HG02943 (cell line): ENCODE results near the gene DNAJB8.

Experiments used
- ATAC-seq: cut with Tn5 transposase; IDR thresholded peaks from one replicate; pipeline ENCODE4 v1.9.1; 2021; ENCODE audit warnings: mild to moderate bottlenecking, low read depth, moderate library complexity; ENCODE audit not compliant: unreplicated experiment

DNAJB8 gene

DNA sequence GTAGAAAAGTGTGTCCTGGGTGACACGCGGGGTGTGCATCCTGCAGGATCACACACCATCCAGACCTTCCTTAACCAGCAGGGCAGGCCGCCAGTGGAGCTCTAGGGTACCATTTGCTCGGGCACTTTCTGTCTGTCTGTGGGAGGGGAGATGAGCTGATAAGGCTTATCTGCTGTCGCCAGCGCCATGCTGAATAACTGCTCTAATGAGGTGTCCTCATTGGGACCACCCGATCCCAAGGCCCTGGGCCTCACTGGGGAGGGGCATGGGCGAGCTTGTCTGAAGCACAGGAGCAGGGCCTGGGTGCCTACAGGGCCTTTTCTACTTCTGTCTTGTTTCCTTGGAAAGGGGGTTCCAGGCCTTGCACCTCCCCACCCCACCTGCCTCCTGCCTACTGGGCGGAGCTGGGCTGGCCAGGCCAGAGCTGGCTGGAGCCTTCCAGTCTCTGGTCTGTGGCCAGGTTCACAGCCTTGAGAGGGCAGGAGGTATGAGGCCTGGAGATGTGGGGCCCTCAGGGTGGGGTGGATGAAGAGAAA, 28.8 kb upstream of the DNAJB8 start:
- ATAC-seq: no peak

DNA sequence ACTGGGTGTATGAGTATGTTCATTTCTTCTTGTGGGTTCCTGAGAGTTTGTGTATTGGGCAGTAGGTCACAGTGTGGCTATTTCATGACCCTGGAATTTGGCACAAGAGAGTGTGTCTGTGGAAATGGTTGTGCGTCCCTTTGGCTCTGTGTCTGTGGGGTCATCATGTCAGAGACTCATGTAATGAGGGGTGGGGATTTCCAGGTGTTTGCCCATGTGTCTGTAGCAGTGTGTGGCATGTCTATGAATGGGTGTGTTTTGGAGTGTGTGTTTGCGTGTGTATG, 27.6 kb upstream of the DNAJB8 start:
- no peak for ATAC-seq

DNA sequence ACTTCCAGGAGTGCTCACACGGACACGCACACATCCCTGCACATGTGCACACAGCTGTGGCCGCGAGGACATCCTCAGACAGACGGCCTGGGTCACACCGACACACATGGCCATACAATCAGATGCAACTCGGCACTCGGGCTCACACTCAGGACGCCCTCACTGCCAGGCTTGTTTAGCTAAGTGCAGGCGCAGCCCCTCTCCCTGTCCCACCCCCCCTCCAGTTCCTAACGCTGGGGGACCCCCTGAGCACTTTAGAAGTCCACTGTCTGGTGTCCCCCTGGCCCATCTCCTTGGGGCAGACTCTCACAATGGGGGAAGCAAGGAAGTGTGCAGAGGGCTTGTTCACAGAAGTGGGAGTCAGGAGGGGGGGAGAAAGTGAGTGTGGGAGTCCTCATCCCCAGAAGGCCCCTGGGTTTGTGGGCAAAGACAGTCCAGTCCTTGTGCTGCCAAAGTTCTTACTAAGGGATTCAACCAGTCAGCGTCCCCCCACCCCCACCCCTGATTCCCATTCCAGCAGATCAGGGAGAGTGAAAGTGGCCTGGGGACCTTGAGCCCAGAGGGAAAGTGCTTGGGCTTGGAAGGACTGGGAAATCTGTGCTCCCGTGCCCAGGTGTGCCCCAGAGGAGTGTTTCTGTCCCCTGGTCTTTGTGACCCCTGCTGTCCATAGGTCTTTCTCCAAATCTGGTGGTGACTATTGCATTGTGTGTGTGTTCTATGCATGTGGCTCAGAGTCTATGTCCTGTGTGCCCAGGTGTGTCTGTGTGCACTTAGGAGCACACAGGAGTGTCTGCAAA, 27.1 kb upstream of the DNAJB8 start:
- ATAC-seq: no peak

DNA sequence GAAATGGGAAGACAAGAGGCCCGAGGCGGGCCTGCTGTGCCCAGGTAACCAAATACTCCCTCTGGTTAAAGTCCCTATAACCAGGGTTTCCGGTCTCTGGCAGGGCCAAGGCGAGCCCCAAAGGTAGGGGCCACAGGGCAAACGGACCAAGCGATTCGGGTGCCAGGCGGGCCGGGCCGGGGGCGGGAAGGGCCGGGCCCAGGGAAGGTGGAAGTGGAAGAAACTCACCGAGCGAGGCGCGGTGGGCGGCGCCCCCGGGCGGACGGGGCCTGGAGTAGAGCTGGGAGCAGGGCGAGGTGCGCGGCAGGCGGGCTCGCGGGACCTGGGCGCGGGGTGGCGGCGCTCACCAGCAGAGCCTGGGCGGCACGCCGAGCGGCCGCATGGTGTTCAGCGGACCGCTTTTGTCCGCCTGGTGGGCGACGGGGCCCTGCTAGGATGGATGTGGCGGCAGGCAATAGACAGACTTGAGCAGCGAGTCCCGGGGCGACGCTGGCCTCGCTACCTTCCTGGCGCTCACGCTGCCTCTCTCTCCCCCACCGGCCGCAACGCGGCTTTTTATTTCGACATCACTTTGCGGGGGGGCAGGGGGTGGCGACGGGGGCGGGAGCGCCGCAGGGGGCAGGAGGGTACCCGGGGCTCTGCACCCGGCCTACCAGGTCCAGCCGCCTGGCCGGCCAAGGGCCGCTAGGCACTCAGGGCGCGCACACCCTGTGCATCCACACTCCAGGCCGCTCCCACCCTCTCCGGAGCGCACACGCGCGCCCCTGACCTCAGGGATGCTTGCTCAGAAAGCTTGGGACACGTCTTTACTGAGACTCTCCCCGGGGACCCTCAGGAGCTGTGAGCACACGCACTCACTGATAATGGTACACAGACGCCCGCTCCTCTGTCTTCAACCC, 26.2 kb upstream of the DNAJB8 start, which contains the start of gene GATA2:
TSS of gene GATA2 (minus strand) at position 531 of the 899 bp plus-strand sequence. CDS start 6,170 bp downstream, outside the sequence.
- no peak for ATAC-seq

DNA sequence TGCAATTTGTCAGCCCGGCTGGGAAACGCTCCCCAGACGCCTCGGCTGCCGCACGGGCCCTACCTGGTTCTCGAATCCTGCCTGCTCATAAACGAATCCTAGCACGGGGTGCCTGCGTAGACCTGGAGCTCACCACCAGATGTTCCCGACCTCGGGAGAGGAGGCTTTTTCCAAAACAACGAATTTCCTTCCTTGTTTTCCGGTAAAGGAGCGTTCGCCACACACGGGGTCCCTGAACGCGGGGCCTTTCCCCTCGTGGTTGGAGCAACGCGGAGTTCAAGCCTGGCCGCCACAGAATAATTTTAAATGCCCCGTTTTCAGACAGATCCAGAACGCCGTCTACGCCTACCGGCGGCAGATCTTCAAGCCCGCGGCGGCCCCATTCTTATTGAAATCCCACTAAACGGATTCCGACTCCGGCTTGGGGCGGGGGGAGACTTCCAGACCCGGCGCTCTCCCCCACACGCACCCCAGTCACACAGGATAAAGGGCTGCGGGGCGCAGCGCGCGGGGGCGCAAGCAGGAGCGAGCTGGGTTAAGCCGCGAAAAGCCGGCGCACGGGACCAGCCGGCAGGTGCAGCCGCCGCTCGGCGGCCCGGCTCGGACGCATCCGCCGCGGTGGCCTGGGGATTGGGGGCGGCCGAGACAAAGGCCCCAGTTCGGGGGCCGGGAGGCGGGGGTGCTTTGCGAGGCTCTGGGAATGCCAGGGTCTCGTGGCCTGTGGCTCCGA, 25.4 kb upstream of the DNAJB8 start:
- ATAC-seq: no peak

DNA sequence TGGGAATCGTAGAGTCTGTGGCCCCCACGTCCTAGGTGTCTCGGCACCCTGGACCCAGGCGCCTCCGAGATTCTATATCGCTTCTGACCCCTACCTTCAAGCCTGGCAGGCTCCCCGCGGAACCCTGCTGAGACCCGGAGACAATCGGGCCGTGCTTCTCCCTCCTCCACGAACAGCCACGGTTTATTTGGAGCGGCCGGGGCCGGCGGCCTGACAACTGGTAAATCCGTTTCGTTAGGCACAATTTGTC, 24.9 kb upstream of the DNAJB8 start:
- no peak for ATAC-seq

DNA sequence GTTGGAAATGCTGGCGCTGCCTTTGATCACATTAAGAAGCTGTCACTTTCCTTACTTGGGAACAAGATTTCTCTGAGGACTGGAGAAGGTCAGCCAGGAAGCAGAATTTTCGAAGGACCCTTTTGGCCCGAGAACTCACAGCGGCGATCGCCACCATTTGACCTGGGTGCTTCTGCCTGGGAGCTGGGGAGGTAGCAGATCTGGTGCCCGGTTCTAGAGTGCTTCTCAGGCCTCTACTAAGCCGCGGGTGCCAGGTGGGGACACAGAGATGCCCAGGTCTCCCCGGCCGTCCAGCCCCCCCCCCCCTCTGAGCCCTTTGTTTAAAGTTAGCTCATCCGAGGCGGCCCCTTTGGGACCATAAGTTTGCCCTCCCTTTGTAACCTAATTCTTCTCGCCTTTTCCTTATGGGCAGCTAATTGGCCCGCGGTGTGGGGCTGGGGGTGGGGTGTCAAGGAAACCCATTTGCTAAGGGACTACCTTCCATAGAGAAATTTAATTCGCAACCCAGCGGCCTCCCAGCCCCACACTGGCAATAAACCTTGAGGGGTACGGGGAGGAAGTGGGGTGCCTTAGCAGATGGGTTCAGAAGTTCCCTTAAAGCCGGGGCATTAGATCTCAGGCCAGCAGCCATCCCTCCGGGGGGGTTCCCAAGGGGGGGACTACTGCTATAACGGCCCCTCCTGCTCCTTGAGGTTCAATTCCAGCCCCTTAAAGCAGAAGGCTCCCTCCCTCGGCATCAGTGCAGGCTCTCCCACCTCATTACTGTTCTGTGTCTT, 24.4 kb upstream of the DNAJB8 start:
- ATAC-seq: no peak

DNA sequence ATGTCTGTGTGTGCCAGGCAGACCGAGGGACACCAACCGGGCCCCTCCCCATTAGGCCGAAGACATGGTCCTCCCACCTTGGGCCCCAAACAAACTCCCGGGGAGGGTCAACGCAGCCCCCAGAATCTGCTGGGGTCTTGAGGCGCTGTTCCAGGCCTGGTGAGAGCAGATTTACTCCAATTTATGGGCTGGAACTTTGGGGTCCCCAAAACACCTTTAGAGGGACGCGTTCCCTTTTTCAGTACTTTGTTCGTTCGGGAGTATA, 23.9 kb upstream of the DNAJB8 start:
- no peak for ATAC-seq

DNA sequence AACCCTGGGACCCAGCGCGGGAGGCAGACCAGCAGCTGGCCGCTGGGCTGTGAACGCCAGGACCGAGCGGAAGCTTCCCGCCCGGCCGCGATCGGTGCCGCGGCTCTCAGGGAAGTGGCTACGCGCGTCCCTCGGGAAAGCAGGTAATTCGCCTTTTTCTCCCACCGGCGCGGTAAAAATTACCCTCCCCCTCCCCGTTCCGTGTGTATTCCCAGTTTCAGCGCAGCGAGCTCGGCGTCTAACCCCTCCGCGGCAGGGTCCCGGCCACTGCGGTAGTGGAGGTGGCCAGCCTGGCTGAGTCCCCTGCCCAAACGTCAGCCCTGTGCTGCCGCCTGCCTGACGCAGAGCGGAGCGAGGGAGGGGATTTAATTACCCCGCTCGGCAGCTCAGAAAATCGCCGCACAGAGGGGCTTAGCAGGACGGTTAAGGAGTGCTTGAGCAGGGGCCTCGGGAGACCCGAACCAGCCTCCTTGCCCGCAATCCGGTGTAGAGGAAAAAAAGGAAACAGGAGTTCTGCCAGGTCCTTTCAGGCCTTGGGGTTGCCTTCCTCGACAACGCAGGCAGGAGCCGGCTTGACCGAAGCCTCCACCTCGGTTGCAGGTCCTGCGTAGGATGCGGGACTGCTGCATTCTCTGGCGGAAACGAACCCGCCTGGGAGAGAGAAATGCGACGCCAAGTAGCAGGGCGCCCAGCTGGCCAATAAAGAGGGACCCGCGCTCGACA, 23.4 kb upstream of the DNAJB8 start:
- no peak for ATAC-seq

DNA sequence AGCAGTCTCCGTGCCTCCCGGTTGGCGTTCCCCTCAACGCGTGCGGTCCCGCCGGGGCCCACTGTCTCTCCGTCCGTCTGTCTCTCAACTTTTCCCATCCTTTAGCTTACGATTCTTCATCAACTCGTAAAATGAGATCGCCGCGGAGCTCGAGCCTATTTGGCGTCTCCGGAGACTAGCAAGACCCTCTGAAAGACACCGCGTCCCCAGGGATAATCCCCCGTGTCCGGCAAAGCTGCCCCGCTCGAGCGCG, 22.9 kb upstream of the DNAJB8 start:
- ATAC-seq: no peak

DNA sequence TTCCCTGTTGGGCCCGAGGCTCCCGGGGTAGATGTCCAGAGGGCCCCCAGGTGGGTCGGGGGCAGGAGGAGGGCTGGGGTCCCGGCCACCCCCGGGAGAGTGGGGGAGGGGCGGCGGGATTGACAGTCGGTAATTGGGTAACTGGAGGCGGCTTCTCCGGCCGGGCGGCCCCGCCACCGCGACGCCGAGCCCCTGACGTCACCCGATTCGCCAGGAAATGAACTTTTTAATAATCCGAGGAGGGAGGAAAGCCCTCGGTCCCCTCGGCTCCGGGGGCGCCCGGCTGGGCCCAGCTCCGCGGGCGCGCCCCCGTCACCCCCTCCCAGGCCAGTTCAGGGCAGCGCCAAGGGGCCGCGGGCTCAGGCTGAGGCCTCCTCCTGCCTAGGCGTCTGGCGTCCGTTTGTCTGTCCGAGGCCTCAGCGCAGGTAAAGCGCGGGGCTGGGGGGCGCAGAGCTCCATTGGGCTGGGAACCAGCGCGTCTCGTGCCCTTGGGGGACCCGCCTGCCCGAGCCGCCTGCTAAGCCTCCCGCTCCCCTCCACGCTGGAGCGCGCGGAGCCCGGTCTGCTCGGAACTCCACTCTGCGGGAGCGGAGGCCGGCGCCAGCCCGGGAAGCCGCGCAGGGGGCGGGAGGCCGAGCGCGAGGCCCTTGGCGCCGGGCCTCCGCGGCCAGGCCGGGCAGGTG, 22.4 kb upstream of the DNAJB8 start:
- no peak for ATAC-seq

DNA sequence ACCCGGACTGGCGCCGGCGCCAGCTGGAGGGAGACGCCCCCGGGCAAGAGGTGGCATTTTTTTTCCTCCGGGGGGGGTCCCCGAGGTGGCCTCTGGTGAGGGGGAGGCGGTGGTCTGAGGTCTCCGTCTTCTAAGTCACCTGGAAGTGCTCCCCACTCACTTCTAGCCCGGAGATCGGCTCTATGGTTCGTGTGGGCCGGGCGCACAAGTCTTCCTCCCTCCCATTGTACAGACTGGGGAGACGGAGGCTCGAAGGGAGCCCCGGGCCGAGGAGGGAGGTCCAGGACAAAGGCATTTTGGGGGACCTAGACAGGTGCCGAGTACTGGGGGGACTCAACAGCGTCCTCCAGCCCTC, 21.9 kb upstream of the DNAJB8 start:
- no peak for ATAC-seq

DNA sequence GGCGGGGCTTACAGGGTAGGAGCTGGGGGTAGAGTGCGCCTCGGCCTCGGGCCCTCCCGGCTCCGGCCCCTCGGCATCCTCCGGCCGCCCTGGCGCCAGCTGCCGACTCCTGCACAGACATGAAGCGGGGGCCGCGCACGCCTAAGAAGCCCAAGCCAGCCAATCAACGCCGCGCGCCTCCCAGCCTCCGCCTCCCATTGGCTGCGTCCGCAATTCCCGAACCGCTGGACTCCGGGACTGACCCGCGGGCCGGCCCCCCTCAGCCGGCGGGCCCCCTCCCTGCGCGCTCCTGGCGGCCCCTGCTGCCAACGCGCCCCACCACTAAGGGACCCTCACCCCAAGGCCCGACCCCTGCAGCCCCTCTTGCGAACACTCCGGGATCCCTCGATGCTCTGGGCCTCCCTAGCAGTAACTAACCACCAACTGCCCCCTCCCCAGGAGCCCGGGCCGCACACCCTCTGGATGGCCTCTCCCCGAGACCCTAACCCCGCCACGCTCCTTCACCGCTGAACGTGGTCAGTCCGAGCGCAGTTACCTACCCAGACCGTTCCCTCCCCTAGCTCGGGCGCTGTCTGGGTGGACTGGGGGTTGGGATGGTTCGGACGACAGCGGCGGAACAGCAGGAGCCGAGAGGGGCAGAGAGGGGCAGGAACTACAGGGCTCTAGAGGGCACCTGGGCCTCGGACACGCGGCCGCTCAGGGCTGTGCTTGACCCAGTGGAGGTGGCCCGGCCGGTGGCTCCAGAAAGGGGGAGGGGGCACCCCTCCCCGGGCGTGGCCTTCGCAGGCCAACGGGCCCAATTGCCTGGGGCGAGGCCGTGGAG, 21.3 kb upstream of the DNAJB8 start:
- ATAC-seq: no peak

DNA sequence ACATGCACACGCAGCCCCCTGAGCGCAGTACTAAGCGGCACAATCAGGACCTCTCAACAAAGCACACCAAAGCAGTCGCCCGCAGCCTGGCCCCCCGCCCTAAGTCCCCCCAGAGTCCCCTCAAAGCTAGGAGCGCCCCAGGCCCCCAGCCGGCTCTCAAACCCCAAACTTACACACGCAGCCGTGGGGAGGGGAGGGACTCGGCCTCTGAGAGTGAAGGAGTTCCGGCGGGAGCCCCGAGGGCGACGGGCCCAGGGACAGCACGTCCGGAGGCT, 20.8 kb upstream of the DNAJB8 start:
- ATAC-seq: no peak

DNA sequence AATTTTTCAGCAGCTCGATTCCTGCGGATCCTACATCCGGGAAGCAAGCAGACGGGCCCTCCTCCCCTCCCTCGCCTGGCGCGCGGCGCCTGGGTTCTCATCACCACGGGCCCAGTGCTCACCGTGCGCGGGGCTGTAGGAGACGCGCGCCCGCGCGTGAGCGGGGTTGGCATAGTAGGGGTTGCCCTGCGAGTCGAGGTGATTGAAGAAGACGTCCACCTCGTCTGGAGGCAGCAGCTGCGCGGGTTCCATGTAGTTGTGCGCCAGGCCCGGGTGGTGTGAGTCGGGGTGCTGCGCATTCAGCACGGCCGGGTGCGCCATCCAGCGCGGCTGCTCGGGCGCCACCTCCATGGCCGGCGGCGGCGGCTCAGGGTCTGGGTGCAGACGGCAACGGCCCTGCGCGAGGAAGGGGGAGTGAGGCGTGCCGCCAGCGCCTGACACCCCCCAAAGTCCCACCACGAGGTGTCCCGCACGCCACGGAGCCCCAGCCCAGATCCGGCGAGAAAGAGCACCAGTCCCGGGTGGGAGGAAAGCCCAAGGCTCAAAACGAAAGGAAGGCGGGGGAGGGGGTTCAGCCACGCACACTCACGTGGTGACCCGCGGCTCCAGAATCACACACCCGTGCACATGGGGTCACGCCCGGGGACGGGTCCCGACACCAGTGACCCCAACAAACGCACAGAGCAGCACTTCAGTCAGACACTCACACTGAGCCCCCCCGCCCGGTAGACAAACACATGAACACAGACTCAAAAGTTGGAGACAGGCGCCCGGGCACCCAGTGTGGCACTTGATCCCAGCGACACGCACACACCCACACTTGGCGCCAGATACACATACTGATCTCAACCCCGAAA, 20.2 kb upstream of the DNAJB8 start:
- no peak for ATAC-seq

DNA sequence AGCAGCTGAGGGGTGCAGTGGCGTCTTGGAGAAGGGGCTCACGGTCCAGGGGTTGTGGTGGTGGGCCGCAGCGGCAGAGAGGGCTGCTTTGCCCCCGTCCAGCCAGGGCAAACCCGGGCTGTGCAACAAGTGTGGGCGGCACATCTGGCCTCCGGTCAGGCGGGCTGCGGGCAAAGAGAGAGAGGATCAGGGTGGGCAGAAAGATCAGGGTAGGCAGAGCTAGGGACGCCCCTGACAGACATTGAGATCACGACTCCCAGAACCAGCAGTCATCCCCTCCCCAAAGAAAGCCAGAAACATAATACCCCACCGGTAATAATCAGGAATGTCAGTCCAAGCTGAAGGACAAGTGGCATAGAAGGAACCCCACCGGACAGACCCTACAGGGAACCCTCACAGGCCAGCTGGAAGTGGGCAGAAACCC, 19.5 kb upstream of the DNAJB8 start:
- no peak for ATAC-seq

DNA sequence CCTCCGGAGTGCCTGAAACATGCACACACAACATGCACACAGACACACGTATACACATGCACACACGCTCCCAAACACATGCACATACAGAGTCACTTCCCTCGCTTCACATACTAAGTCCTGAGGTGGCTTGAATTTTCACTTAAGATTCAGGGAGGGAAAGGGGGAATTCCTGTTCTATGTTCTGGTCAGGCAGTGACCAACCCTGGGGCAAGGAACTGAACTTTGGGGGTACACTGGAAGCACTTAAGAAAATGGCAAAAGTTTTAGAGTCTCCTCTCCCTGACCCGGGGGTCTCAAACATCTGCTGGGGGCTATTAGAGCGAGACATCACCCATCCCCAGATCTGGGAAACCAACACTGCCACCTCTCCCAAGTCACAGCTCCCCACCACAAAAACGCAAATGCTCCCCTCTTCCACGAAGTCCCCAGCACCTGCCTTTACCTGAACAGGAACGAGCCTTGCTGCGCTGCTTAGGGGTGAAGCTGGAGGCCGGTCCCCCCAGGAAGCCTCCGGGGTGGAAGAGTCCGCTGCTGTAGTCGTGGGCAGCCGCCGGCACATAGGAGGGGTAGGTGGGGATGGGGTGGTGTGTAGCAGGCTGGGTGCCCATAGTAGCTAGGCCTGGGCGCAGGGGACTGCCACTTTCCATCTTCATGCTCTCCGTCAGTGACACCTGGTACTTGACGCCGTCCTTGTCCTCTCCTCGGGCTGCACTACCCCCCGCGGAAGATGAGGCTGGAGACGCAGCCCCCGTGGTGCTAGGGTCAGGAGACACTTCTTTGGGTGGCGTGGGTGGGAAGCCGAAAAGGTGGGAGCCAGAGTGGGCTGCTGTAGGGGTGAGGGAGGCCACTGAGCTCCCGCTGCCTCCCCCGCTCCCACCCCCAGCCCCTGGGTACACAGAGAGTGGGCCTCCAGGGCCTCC, 18.9 kb upstream of the DNAJB8 start:
- no peak for ATAC-seq
